T-helper 2 cell treated with Interferon-gamma antibody and Interleukin-4, amounts not matched to agents 5 μg/mL and 100 μg/mL, for 36 hours (primary cell): Measurements from ENCODE around the gene DISC1.

ENCODE experiments used
- DNase-seq: peaks from one replicate; pipeline ENCODE4 v3.0.0; 2021; ENCODE audit warnings: low spot score
- H3K27ac Mint-ChIP-seq: one replicate; pipeline ENCODE4 v1.8.0; 2021; ENCODE audit warnings: mild to moderate bottlenecking, mixed read lengths
- H3K27me3 Mint-ChIP-seq: one replicate; pipeline ENCODE4 v1.8.0; 2021; ENCODE audit warnings: low read depth, mixed read lengths
- H3K36me3 Mint-ChIP-seq: one replicate; pipeline ENCODE4 v1.8.0; 2021; ENCODE audit warnings: low read depth, mixed read lengths
- H3K4me1 Mint-ChIP-seq: one replicate; pipeline ENCODE4 v1.8.0; 2021; ENCODE audit warnings: low read depth, mixed read lengths
- H3K4me3 Mint-ChIP-seq: one replicate; pipeline ENCODE4 v1.8.0; 2022; ENCODE audit warnings: mild to moderate bottlenecking, moderate library complexity, mixed read lengths
- H3K9me3 Mint-ChIP-seq: one replicate; pipeline ENCODE4 v1.8.0; 2021; ENCODE audit warnings: mixed read lengths

Gene DISC1

GRCh38 chr1:231735411-231735810, 108.8 kb downstream of the DISC1 start:
- no peaks in the 10 kb centered on the region for H3K9me3 Mint-ChIP-seq
- H3K4me1 Mint-ChIP-seq: no peaks in the 10 kb centered on the region
- H3K4me3 Mint-ChIP-seq: no peak overlapping the region
- no peaks in the 10 kb centered on the region for H3K36me3 Mint-ChIP-seq
- no peak overlapping the region for H3K27ac Mint-ChIP-seq
- no peaks in the 10 kb centered on the region for H3K27me3 Mint-ChIP-seq
- no peak for DNase-seq

- H3K9me3 Mint-ChIP-seq: no peaks in the 10 kb centered on the region
- no peaks in the 10 kb centered on the region for H3K4me1 Mint-ChIP-seq
- H3K36me3 Mint-ChIP-seq: no peaks in the 10 kb centered on the region
- H3K27me3 Mint-ChIP-seq: no peaks in the 10 kb centered on the region
- DNase-seq: no peak
- no peak overlapping the region for H3K27ac Mint-ChIP-seq
- H3K4me3 Mint-ChIP-seq: no peak overlapping the region
Measured at GRCh38 chr1:231735941-231736340, 109.4 kb downstream of the DISC1 start.

- Mint-ChIP-seq H3K27ac (no peak overlapping the region), H3K36me3 (no peaks in the 10 kb centered on the region), H3K9me3 (no peaks in the 10 kb centered on the region), H3K27me3 (no peaks in the 10 kb centered on the region), H3K4me3 (no peak overlapping the region), H3K4me1 (no peaks in the 10 kb centered on the region)
- no peak for DNase-seq
Measured at GRCh38 chr1:231736464-231736863, 109.9 kb downstream of the DISC1 start.

- no peak for DNase-seq
- Mint-ChIP-seq H3K4me3 (no peak overlapping the region), H3K9me3 (no peaks in the 10 kb centered on the region), H3K27me3 (no peaks in the 10 kb centered on the region), H3K36me3 (no peaks in the 10 kb centered on the region), H3K27ac (no peak overlapping the region), H3K4me1 (no peaks in the 10 kb centered on the region)
Measured at GRCh38 chr1:231738554-231738953, 112.0 kb downstream of the DISC1 start.

GRCh38 chr1:231743966-231744365, 117.4 kb downstream of the DISC1 start:
- Mint-ChIP-seq H3K27ac (no peak overlapping the region), H3K4me1 (no peaks in the 10 kb centered on the region), H3K27me3 (no peaks in the 10 kb centered on the region), H3K9me3 (no peaks in the 10 kb centered on the region), H3K36me3 (no peaks in the 10 kb centered on the region), H3K4me3 (no peak overlapping the region)
- no peak for DNase-seq

GRCh38 chr1:231748760-231749415, 122.3 kb downstream of the DISC1 start:
- Mint-ChIP-seq H3K4me3 (no peak overlapping the region), H3K9me3 (peaks cover 12% of the 10 kb centered on the region), H3K27ac (no peak overlapping the region), H3K4me1 (no peaks in the 10 kb centered on the region), H3K27me3 (no peaks in the 10 kb centered on the region), H3K36me3 (peaks cover 9% of the 10 kb centered on the region)
- DNase-seq: no peak

- Mint-ChIP-seq H3K4me1 (no peaks in the 10 kb centered on the region), H3K4me3 (no peak overlapping the region), H3K9me3 (peaks cover 12% of the 10 kb centered on the region), H3K27ac (no peak overlapping the region), H3K36me3 (peaks cover 9% of the 10 kb centered on the region), H3K27me3 (no peaks in the 10 kb centered on the region)
- no peak for DNase-seq
Measured at GRCh38 chr1:231750296-231750695, 123.7 kb downstream of the DISC1 start.

GRCh38 chr1:231750818-231751362, 124.3 kb downstream of the DISC1 start:
- Mint-ChIP-seq H3K4me1 (no peaks in the 10 kb centered on the region), H3K36me3 (peaks cover 9% of the 10 kb centered on the region), H3K4me3 (no peak overlapping the region), H3K9me3 (peaks cover 12% of the 10 kb centered on the region), H3K27me3 (no peaks in the 10 kb centered on the region), H3K27ac (no peak overlapping the region)
- no peak for DNase-seq

- Mint-ChIP-seq H3K27ac (no peak overlapping the region), H3K36me3 (peaks cover 9% of the 10 kb centered on the region), H3K4me1 (no peaks in the 10 kb centered on the region), H3K4me3 (no peak overlapping the region), H3K9me3 (peaks cover 12% of the 10 kb centered on the region), H3K27me3 (no peaks in the 10 kb centered on the region)
- DNase-seq: no peak
Measured at GRCh38 chr1:231751415-231751814, 124.8 kb downstream of the DISC1 start.

- Mint-ChIP-seq H3K9me3 (peaks cover 12% of the 10 kb centered on the region), H3K27me3 (no peaks in the 10 kb centered on the region), H3K4me1 (no peaks in the 10 kb centered on the region), H3K27ac (no peak overlapping the region), H3K4me3 (no peak overlapping the region), H3K36me3 (peaks cover 9% of the 10 kb centered on the region)
- no peak for DNase-seq
Measured at GRCh38 chr1:231753313-231753712, 126.7 kb downstream of the DISC1 start.

GRCh38 chr1:231757101-231757404, 130.5 kb downstream of the DISC1 start:
- Mint-ChIP-seq H3K4me3 (no peak overlapping the region), H3K9me3 (peaks cover 6% of the 10 kb centered on the region), H3K36me3 (peaks cover 1% of the 10 kb centered on the region)

GRCh38 chr1:231757759-231758158, 131.2 kb downstream of the DISC1 start:
- Mint-ChIP-seq H3K27me3 (no peaks in the 10 kb centered on the region), H3K36me3 (no peaks in the 10 kb centered on the region), H3K4me3 (no peak overlapping the region)

More at GRCh38 chr1:231757101-231757404, 130.5 kb downstream of the DISC1 start:
- Mint-ChIP-seq H3K4me1 (no peaks in the 10 kb centered on the region), H3K27me3 (no peaks in the 10 kb centered on the region), H3K27ac (no peak overlapping the region)
- no peak for DNase-seq

GRCh38 chr1:231761252-231761651, 134.7 kb downstream of the DISC1 start:
- H3K27me3 Mint-ChIP-seq: no peaks in the 10 kb centered on the region
- no peaks in the 10 kb centered on the region for H3K4me1 Mint-ChIP-seq
- DNase-seq: no peak
- H3K27ac Mint-ChIP-seq: no peak overlapping the region
- H3K4me3 Mint-ChIP-seq: no peak overlapping the region
- no peaks in the 10 kb centered on the region for H3K9me3 Mint-ChIP-seq
- no peaks in the 10 kb centered on the region for H3K36me3 Mint-ChIP-seq

More at GRCh38 chr1:231757759-231758158, 131.2 kb downstream of the DISC1 start:
- no peak overlapping the region for H3K27ac Mint-ChIP-seq
- peaks cover 4% of the 10 kb centered on the region for H3K9me3 Mint-ChIP-seq
- no peak for DNase-seq
- H3K4me1 Mint-ChIP-seq: no peaks in the 10 kb centered on the region

- Mint-ChIP-seq H3K27ac (no peak overlapping the region), H3K36me3 (no peaks in the 10 kb centered on the region), H3K27me3 (no peaks in the 10 kb centered on the region), H3K9me3 (no peaks in the 10 kb centered on the region), H3K4me3 (no peak overlapping the region), H3K4me1 (no peaks in the 10 kb centered on the region)
- no peak for DNase-seq
Measured at GRCh38 chr1:231761747-231762541, 135.4 kb downstream of the DISC1 start.
